GM13977 (cell line): ENCODE results near the gene LENEP.

ENCODE experiments used
- DNase-seq: peaks from one replicate; pipeline ENCODE4 v3.0.0; 2012; ENCODE audit warnings: low spot score
- CTCF ChIP-seq: IDR thresholded peaks from 2 replicates; pipeline ENCODE4 v1.5.1; 2012; ENCODE audit warnings: mild to moderate bottlenecking, control low read depth; ENCODE audit not compliant: insufficient read depth; ENCODE audit errors: extremely low read depth, missing control alignments
- in situ Hi-C: fragments of 300-500 bp; cut with MboI; formaldehyde crosslinking; loops from one replicate; pipeline ENCODE4 v1.12.0; 2022; ENCODE audit warnings: low sequenced_read_pairs, low pct_unique_long_range_greater_than_20kb, mixed read lengths, inconsistent platforms; ENCODE audit not compliant: unreplicated experiment

LENEP gene

GRCh38 chr1:154966111-154966510 lies 27.3 kb upstream of the LENEP start:
- TF ChIP-seq CTCF, result no peak
- DNase-seq, result no peak
- in situ Hi-C loops, result no loop called here

GRCh38 chr1:154967331-154967950 lies 25.9 kb upstream of the LENEP start:
- TF ChIP-seq CTCF, result no peak
- in situ Hi-C loops, result no loop called here

GRCh38 chr1:154968731-154969130 lies 24.7 kb upstream of the LENEP start:
- no peak for DNase-seq
- no peak for TF ChIP-seq CTCF
- in situ Hi-C loops, result no loop called here

More at GRCh38 chr1:154967331-154967950, 25.9 kb upstream of the LENEP start:
- DNase-seq, result no peak

- no peak for DNase-seq
Observed at GRCh38 chr1:154969246-154969645, 24.1 kb upstream of the LENEP start.

GRCh38 chr1:154969860-154970452 lies 23.4 kb upstream of the LENEP start:
- TF ChIP-seq CTCF, result no peak
- in situ Hi-C loops, result no loop called here
- DNase-seq, result no peak

More at GRCh38 chr1:154969246-154969645, 24.1 kb upstream of the LENEP start:
- in situ Hi-C loops, result no loop called here
- TF ChIP-seq CTCF, result no peak

GRCh38 chr1:154970631-154971340 lies 22.6 kb upstream of the LENEP start, which contains the start of gene SHC1:
SHC1 (minus strand) TSS chr1:154970747; CDS start chr1:154970526, 221 bp downstream.
- TF ChIP-seq CTCF, result no peak
- DNase-seq, result peak; percentile 81
- in situ Hi-C loops, result no loop called here
